ENCODE measurements around the gene SPATA16.

The SPATA16 gene

DNA sequence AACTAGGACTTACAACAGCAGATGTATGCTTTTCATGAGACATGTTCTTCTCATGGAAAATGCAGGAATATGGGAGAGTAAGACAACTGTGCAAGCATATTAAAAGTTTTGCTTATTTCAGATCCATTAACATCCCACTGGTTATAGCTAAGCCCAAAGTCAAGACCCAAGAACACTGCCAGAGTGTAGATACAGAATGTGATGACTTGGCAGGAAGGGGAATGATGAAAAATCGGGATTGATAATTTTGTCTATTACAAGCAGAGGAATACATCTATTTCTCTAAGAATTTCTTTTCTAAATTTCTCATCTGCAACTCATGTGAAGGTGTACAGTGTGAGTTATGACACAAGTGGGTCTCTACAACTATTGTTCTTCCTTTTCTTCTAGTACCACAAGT lies 76.4 kb downstream of the SPATA16 start:
- no peaks in the 10 kb centered on the region for H3K4me1 ChIP-seq (ENCODE audit: insufficient read depth, low read length)
- no peak overlapping the region for H3K4me3 ChIP-seq (ENCODE audit: low read length)
- no peaks in the 10 kb centered on the region for H3K36me3 ChIP-seq (ENCODE audit: insufficient read depth, low read length)
- no peak overlapping the region for H3K9ac ChIP-seq (ENCODE audit: low read depth, low read length)
- WGBS = no CpG with 5 or more reads among the region's 1 CpG
- no peaks in the 10 kb centered on the region for H3K27me3 ChIP-seq (ENCODE audit: insufficient read depth, low read length)
- no peak overlapping the region for H3K27ac ChIP-seq (ENCODE audit: low read depth, low read length)
- no peaks in the 10 kb centered on the region for H3K9me3 ChIP-seq (ENCODE audit: insufficient read depth, low read depth, low read length)

DNA sequence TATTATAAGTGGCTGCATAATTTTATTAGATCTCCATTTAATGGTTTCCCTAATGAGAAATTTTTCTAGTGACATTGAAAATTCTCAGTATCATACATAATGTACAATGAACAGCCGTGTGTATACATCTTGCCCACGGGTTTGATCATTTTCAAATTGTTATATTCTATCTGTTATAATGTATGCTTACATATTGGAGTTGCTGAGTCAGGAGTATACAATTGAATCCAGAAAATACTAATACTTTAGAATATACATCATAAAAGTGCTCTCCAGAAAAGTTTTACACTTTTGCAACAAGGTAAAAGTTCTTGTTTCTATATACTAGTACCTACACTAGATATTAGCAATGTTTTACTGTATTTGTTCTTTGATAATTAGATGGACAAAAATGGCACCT lies 82.8 kb downstream of the SPATA16 start:
- Histone ChIP-seq H3K9ac (ENCODE audit: low read depth, low read length) (no peak overlapping the region), H3K4me3 (ENCODE audit: low read length) (no peak overlapping the region), H3K9me3 (ENCODE audit: insufficient read depth, low read depth, low read length) (no peaks in the 10 kb centered on the region), H3K27ac (ENCODE audit: low read depth, low read length) (no peak overlapping the region), H3K27me3 (ENCODE audit: insufficient read depth, low read length) (no peaks in the 10 kb centered on the region), H3K36me3 (ENCODE audit: insufficient read depth, low read length) (no peaks in the 10 kb centered on the region), H3K4me1 (ENCODE audit: insufficient read depth, low read length) (no peaks in the 10 kb centered on the region)
- WGBS = no CpG with 5 or more reads among the region's 2 CpGs

DNA sequence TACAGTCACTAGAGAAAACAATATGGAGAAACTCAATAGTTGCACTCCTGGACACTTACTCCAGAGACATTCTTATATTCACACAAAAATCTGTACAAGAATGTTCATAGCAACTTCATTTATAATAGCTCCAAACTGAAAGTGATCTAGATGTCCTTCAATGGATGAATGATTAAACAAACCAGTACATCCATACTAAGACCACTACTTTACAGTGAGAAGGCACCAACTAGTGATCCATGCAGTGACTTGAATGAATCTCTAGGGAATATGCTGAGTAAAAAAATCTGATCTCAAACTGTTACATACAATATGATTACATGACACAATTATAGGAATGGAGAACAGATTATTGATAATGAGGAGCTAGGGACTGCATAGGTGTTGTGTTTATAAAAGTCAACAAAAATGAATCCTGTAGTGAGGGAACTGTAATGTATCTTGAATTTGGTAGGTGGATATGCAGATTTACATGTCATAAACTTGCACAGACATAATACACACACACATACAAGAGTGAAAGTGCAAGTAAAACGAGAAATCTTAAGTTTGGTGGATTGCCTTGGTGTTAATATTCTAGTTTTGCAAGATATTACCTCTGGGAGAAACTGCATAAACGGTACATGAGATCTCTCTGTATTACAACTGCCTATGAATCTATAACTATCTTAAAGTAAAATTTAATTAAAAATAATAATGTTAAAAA lies 85.7 kb downstream of the SPATA16 start:
- no peaks in the 10 kb centered on the region for H3K36me3 ChIP-seq (ENCODE audit: insufficient read depth, low read length)
- 100% methylated on average over 1 of the region's 2 CpGs for WGBS

DNA sequence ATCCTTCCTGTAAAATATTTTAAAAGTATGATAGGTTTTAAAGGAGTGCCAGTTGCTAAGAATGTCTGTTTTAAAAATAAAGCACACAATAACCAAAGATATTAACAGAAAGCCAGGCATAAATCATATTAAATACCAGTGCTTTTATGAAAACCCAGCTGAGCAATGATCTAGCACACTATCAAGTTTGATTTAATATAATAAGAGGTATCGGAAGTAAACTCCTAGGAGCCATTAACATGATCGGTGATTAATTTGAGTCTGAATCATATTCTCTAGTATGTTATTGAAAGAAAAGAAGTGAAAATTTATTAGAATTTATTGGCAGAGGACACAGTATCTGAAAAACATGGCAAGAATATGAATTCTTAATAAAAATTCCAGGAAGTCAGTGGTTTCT lies 91.7 kb downstream of the SPATA16 start:
- no peaks in the 10 kb centered on the region; the same call in 1 of the 2 replicates for H3K4me1 ChIP-seq (ENCODE audit: insufficient read depth, low read length)
- H3K9me3 ChIP-seq (ENCODE audit: insufficient read depth, low read depth, low read length) = no peaks in the 10 kb centered on the region
- H3K9ac ChIP-seq (ENCODE audit: low read depth, low read length) = no peak overlapping the region
- no peaks in the 10 kb centered on the region for H3K36me3 ChIP-seq (ENCODE audit: insufficient read depth, low read length)
- no peaks in the 10 kb centered on the region for H3K27me3 ChIP-seq (ENCODE audit: insufficient read depth, low read length)
- no peak overlapping the region for H3K4me3 ChIP-seq (ENCODE audit: low read length)
- no peak overlapping the region for H3K27ac ChIP-seq (ENCODE audit: low read depth, low read length)
- 98% methylated on average over 2 of the region's 2 CpGs for WGBS

More for the DNA sequence above, 85.7 kb downstream of the SPATA16 start:
- H3K9ac ChIP-seq (ENCODE audit: low read depth, low read length) = no peak overlapping the region
- no peak overlapping the region for H3K27ac ChIP-seq (ENCODE audit: low read depth, low read length)
- no peaks in the 10 kb centered on the region for H3K27me3 ChIP-seq (ENCODE audit: insufficient read depth, low read length)
- H3K4me3 ChIP-seq (ENCODE audit: low read length) = no peak overlapping the region
- no peaks in the 10 kb centered on the region for H3K4me1 ChIP-seq (ENCODE audit: insufficient read depth, low read length)
- H3K9me3 ChIP-seq (ENCODE audit: insufficient read depth, low read depth, low read length) = no peaks in the 10 kb centered on the region

DNA sequence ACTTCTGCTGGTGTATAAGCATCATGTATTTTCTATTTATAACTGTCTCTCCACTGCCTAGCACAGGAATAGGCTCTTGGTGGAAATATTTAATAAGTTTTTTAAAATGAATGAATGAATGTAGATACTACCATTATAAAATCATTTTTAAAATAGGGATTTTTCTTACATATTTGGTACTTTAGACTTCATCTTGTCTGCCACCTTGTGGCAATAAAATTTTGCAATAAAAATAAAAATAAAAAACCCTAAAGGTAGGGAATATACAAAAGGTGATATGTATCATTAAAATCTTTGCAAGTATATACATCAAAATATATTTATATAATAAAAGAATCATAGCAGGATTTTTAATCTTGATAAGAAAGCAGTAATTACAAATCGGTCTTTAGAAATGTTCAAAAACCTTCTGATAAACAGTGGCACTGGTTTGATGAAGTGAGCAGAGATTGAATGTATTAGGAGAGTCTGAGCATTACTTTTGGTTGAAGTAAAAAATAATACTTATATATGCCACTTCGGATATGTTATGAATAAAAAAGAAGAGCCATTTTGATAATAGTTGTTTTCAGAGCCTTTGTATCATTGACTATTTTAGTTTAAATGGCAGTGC lies 95.2 kb downstream of the SPATA16 start:
- Histone ChIP-seq H3K27me3 (ENCODE audit: insufficient read depth, low read length) (no peaks in the 10 kb centered on the region), H3K9me3 (ENCODE audit: insufficient read depth, low read depth, low read length) (no peaks in the 10 kb centered on the region), H3K27ac (ENCODE audit: low read depth, low read length) (no peak overlapping the region), H3K4me1 (ENCODE audit: insufficient read depth, low read length) (no peaks in the 10 kb centered on the region; the same call in 1 of the 2 replicates), H3K4me3 (ENCODE audit: low read length) (no peak overlapping the region), H3K9ac (ENCODE audit: low read depth, low read length) (no peak overlapping the region), H3K36me3 (ENCODE audit: insufficient read depth, low read length) (no peaks in the 10 kb centered on the region)
- 75% methylated on average over 2 of the region's 2 CpGs for WGBS

DNA sequence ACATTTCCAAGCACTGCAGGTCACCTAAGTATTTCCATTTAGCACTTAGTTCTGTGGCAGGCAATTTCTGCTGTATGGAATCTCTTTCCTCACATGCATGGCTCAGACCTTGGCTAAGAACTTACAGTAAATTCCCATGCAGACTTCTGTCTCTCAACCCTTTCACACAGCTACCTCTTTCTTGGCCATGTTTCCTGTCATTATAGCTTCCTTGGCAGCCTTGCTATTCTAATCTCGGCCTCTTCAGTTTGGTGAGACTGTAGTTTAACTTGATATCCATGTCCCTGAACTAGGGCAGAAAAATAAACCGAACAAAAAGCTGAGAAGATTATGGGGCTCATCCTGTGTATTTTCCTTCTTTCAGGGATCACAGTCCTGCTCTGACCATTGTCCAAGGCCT lies 96.0 kb downstream of the SPATA16 start:
- no peaks in the 10 kb centered on the region for H3K36me3 ChIP-seq (ENCODE audit: insufficient read depth, low read length)
- H3K27ac ChIP-seq (ENCODE audit: low read depth, low read length) = no peak overlapping the region
- WGBS = 92% methylated on average over 2 of the region's 2 CpGs
- H3K27me3 ChIP-seq (ENCODE audit: insufficient read depth, low read length) = no peaks in the 10 kb centered on the region
- H3K4me3 ChIP-seq (ENCODE audit: low read length) = no peak overlapping the region
- H3K9me3 ChIP-seq (ENCODE audit: insufficient read depth, low read depth, low read length) = no peaks in the 10 kb centered on the region
- no peaks in the 10 kb centered on the region; the same call in 1 of the 2 replicates for H3K4me1 ChIP-seq (ENCODE audit: insufficient read depth, low read length)
- no peak overlapping the region for H3K9ac ChIP-seq (ENCODE audit: low read depth, low read length)

DNA sequence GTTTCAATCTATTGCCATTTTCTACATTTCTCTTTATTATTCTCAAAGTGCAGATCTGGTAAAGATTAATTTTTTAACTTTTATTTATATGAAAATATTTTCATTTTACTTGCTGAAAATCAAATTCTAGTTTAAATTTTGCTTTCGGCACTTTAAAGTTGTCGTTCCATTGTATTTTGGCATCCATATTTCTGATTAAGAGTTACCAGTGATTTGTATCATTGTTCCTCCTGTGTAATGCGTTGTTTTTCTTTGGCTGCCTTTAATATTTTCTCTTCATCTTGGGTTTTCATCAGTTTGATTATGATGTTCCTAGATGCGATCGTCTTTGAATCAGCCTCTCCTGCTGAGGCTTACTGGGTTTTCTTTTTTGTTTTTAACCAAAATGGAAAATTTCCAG lies 97.3 kb downstream of the SPATA16 start:
- Histone ChIP-seq H3K36me3 (ENCODE audit: insufficient read depth, low read length) (no peaks in the 10 kb centered on the region), H3K9me3 (ENCODE audit: insufficient read depth, low read depth, low read length) (no peaks in the 10 kb centered on the region), H3K27ac (ENCODE audit: low read depth, low read length) (no peak overlapping the region), H3K4me3 (ENCODE audit: low read length) (no peak overlapping the region), H3K9ac (ENCODE audit: low read depth, low read length) (no peak overlapping the region), H3K4me1 (ENCODE audit: insufficient read depth, low read length) (no peaks in the 10 kb centered on the region; the same call in 1 of the 2 replicates), H3K27me3 (ENCODE audit: insufficient read depth, low read length) (no peaks in the 10 kb centered on the region)
- 95% methylated on average over 5 of the region's 5 CpGs for WGBS

DNA sequence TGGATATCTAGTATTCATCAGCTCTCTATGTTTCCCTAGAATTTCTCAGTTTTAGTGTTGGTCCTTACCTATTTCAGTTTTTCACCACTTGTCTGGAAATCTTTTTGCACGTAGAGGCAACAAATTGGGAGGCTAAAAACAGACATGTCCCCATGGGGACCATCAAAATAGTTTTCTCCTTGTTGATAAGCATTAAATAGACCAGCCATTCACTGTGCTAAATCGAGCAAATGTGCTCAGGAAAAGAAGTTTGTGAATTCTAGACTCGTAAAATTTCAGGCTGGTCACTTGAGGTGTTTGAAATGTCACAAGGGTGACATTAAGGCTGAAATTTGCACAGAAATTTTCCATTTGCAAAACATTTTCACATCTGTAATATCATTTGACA lies 102.6 kb downstream of the SPATA16 start:
- Histone ChIP-seq H3K4me3 (ENCODE audit: low read length) (no peak overlapping the region), H3K4me1 (ENCODE audit: insufficient read depth, low read length) (no peaks in the 10 kb centered on the region), H3K9me3 (ENCODE audit: insufficient read depth, low read depth, low read length) (no peaks in the 10 kb centered on the region), H3K27me3 (ENCODE audit: insufficient read depth, low read length) (no peaks in the 10 kb centered on the region), H3K9ac (ENCODE audit: low read depth, low read length) (no peak overlapping the region), H3K27ac (ENCODE audit: low read depth, low read length) (no peak overlapping the region), H3K36me3 (ENCODE audit: insufficient read depth, low read length) (no peaks in the 10 kb centered on the region)
- WGBS = 93% methylated on average over 3 of the region's 3 CpGs

DNA sequence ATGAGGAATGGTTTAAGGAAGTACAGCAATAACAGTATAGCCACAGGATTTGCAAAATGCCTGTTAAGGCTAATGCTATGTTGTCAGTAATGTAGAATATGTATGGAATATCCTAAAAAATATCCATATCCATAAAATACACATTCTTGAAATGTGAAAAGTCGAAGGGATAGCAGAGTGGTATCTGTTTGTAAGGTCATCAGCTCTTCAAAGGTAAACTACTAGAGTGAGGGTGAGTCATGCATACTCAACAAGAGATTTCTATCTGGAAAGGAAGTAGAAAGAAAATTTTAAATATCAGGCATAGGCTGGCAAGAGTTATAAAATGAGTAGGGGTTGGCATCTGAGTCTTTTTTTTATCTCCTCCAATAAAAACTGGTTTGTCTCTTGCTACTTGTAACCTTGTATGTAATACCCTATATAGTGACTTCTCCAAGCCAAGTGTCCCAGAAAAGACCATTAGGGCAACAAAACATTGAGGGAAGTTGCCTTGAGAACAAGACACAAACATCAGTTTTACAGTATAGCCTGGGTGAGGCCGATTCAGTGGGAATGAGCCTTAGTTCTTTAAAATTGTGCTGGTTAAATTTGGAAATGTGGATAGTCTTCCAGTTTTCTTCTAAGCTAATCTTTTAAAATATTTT lies 103.1 kb downstream of the SPATA16 start:
- Histone ChIP-seq H3K9ac (ENCODE audit: low read depth, low read length) (no peak overlapping the region), H3K36me3 (ENCODE audit: insufficient read depth, low read length) (no peaks in the 10 kb centered on the region), H3K4me1 (ENCODE audit: insufficient read depth, low read length) (no peaks in the 10 kb centered on the region), H3K9me3 (ENCODE audit: insufficient read depth, low read depth, low read length) (no peaks in the 10 kb centered on the region), H3K4me3 (ENCODE audit: low read length) (no peak overlapping the region), H3K27ac (ENCODE audit: low read depth, low read length) (no peak overlapping the region), H3K27me3 (ENCODE audit: insufficient read depth, low read length) (no peaks in the 10 kb centered on the region)
- WGBS = 96% methylated on average over 2 of the region's 2 CpGs

DNA sequence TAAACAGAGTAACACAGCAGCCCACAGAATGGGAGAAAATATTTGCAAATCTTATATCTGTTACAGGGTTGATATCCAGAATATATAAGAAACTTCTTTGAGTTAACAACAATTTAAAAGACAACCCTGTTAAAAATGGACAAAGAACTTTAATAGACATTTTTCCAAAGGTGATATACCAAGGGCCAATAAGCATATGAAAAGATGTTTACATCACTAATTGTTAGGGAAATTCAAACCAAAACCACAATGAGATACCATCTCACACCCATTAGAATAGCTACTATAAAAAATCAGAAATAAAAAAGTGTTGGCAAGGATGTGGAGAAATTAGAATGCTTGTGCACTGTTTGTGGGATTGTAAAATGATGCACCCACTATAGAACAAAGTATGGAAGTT lies 110.8 kb downstream of the SPATA16 start:
- no peak overlapping the region for H3K9ac ChIP-seq (ENCODE audit: low read depth, low read length)
- no peak overlapping the region for H3K4me3 ChIP-seq (ENCODE audit: low read length)
- H3K9me3 ChIP-seq (ENCODE audit: insufficient read depth, low read depth, low read length) = no peaks in the 10 kb centered on the region
- no peak overlapping the region for H3K27ac ChIP-seq (ENCODE audit: low read depth, low read length)
- no peaks in the 10 kb centered on the region for H3K27me3 ChIP-seq (ENCODE audit: insufficient read depth, low read length)
- H3K36me3 ChIP-seq (ENCODE audit: insufficient read depth, low read length) = no peaks in the 10 kb centered on the region
- H3K4me1 ChIP-seq (ENCODE audit: insufficient read depth, low read length) = no peaks in the 10 kb centered on the region

DNA sequence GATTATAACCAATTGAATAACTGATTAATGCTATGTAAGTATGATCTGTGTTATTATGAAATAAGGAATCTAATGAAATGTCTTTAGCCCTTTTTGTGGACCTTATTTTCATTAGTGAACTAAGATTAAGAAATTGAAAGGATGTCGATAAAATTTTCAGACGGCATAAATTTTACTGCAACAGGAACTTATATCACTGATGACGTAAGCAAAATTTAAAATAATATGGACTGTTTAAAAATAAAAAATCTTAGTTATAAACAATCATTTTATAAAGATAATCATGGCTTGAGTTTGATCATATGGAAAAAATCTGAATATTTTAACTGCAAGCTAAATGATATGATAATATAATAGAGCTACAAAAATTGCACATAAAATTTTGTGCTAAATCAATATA lies 112.7 kb downstream of the SPATA16 start:
- Histone ChIP-seq H3K27me3 (ENCODE audit: insufficient read depth, low read length) (no peaks in the 10 kb centered on the region), H3K4me1 (ENCODE audit: insufficient read depth, low read length) (no peaks in the 10 kb centered on the region), H3K9me3 (ENCODE audit: insufficient read depth, low read depth, low read length) (no peaks in the 10 kb centered on the region), H3K36me3 (ENCODE audit: insufficient read depth, low read length) (no peaks in the 10 kb centered on the region), H3K4me3 (ENCODE audit: low read length) (no peak overlapping the region), H3K9ac (ENCODE audit: low read depth, low read length) (no peak overlapping the region), H3K27ac (ENCODE audit: low read depth, low read length) (no peak overlapping the region)
- 88% methylated on average over 1 of the region's 3 CpGs for WGBS
